Endodermal cell (in vitro differentiated cells): ENCODE data around the gene SLC6A9. TPM values are rescaled to one million over a fixed set of nuclear protein-coding genes. Genes with fewer than 3 reads are reported as not detected.

Experiments
- DNase-seq: peaks from one replicate; pipeline ENCODE4 v3.0.0-alpha.2; 2017
- H3K27ac ChIP-seq: 2 replicates; pipeline ENCODE4 v1.5.1; 2013; ENCODE audit warnings: mild to moderate bottlenecking, low read depth, low read length, moderate library complexity
- H3K27me3 ChIP-seq: 2 replicates; pipeline ENCODE4 v1.6.1; 2013; ENCODE audit warnings: mild to moderate bottlenecking, low read length, moderate library complexity; ENCODE audit not compliant: insufficient read depth, control insufficient read depth, poor library complexity, severe bottlenecking
- H3K36me3 ChIP-seq: 2 replicates; pipeline ENCODE4 v1.7.0; 2013; ENCODE audit warnings: mild to moderate bottlenecking, low read length, moderate library complexity; ENCODE audit not compliant: control insufficient read depth, insufficient read depth
- H3K4me1 ChIP-seq: one replicate; pipeline ENCODE4 v1.7.0; 2013; ENCODE audit warnings: low read length; ENCODE audit not compliant: control insufficient read depth, insufficient read depth
- H3K4me3 ChIP-seq: 2 replicates; pipeline ENCODE4 v1.5.1; 2013; ENCODE audit warnings: mild to moderate bottlenecking, low read length, moderate library complexity
- H3K9ac ChIP-seq: 2 replicates; pipeline ENCODE4 v1.6.1; 2013; ENCODE audit warnings: mild to moderate bottlenecking, low read length, moderate library complexity; ENCODE audit not compliant: poor library complexity, severe bottlenecking; ENCODE audit errors: extremely low read depth
- H3K9me3 ChIP-seq: 2 replicates; pipeline ENCODE4 v1.6.1; 2013; ENCODE audit warnings: mild to moderate bottlenecking, low read length, moderate library complexity; ENCODE audit not compliant: control insufficient read depth
- H3K27ac Mint-ChIP-seq: 2 replicates; pipeline ENCODE4 v1.8.0; 2020; ENCODE audit warnings: mixed read lengths
- H3K27me3 Mint-ChIP-seq: 2 replicates; pipeline ENCODE4 v1.8.0; 2021; ENCODE audit warnings: mild to moderate bottlenecking, mixed read lengths; ENCODE audit not compliant: insufficient read depth
- H3K36me3 Mint-ChIP-seq: 2 replicates; pipeline ENCODE4 v1.8.0; 2020; ENCODE audit warnings: low read depth, mixed read lengths
- H3K4me1 Mint-ChIP-seq: 2 replicates; pipeline ENCODE4 v1.8.0; 2020; ENCODE audit warnings: mixed read lengths
- H3K4me3 Mint-ChIP-seq: 2 replicates; pipeline ENCODE4 v1.8.0; 2020; ENCODE audit warnings: mild to moderate bottlenecking, moderate library complexity, mixed read lengths
- H3K9me3 Mint-ChIP-seq: 2 replicates; pipeline ENCODE4 v1.8.0; 2020; ENCODE audit warnings: mild to moderate bottlenecking, mixed read lengths
- CTCF ChIP-seq: fragments of 200-600 bp; sonication (generic); conservative IDR thresholded peaks from 2 replicates; pipeline ENCODE4 v1.5.0; 2021; ENCODE audit warnings: antibody characterized with exemption, mild to moderate bottlenecking
- WGBS, 2 experiments: methylation state at CpG; one replicate each; pipeline versions ENCODE4 v1.1.5 to v1.1.7; 2013; ENCODE audit warnings: missing lambda C conversion rate in 2 of 2, mixed read lengths in 1 of 2; ENCODE audit not compliant: insufficient coverage in 1 of 2, insufficient read length in 1 of 2; 5-methylcytosine and 5-hydroxymethylcytosine counted together
- total RNA-seq, 2 donors: library from RNA; stranded (reverse); fragmentation: NEBNext Ultra II Directional in 1 of 2; extraction: Animal tissue kit (Norgen Biotek cat#: 25700) in 1 of 2; gene quantifications; 2 replicates in 1 of 2; 3 replicates in 1 of 2; pipeline ENCODE4 v1.2.1, GENCODE V29; 2021

The SLC6A9 gene
- total RNA-seq, 2 donors from 2014 or later, result 5.7 to 11.4 TPM

- 92 to 95% methylated on average over 8 of the region's 8 CpGs for WGBS, 2 experiments
- no peak for DNase-seq
- H3K9ac ChIP-seq, result no peak overlapping the region
- TF ChIP-seq CTCF, result no peak
- Mint-ChIP-seq H3K36me3 (peaks cover 36% of the 10 kb centered on the region), H3K4me3 (peak overlapping the region; percentile 72), H3K4me1 (peaks cover 29% of the 10 kb centered on the region), H3K27me3 (no peaks in the 10 kb centered on the region), H3K9me3 (no peaks in the 10 kb centered on the region), H3K27ac (no peak overlapping the region)
- peaks cover 7% of the 10 kb centered on the region for H3K4me1 ChIP-seq
- peaks cover 36% of the 10 kb centered on the region for H3K36me3 ChIP-seq
- no peaks in the 10 kb centered on the region for H3K9me3 ChIP-seq
- H3K27ac ChIP-seq, result no peak overlapping the region
- H3K27me3 ChIP-seq, result no peaks in the 10 kb centered on the region
- peak overlapping the region; percentile 53 for H3K4me3 ChIP-seq
Observed at GRCh38 chr1:43976890-43977289, 54.4 kb downstream of the SLC6A9 start.

GRCh38 chr1:43976045-43976444 is 55.2 kb downstream of the SLC6A9 start:
- peaks cover 29% of the 10 kb centered on the region for H3K4me1 Mint-ChIP-seq
- no peak for DNase-seq
- peaks cover 35% of the 10 kb centered on the region for H3K36me3 Mint-ChIP-seq
- peaks cover 39% of the 10 kb centered on the region for H3K36me3 ChIP-seq
- H3K27me3 Mint-ChIP-seq, result no peaks in the 10 kb centered on the region
- H3K4me1 ChIP-seq, result peaks cover 7% of the 10 kb centered on the region
- peak overlapping the region; percentile 81 for H3K9ac ChIP-seq
- H3K9me3 Mint-ChIP-seq, result no peaks in the 10 kb centered on the region
- 78 to 91% methylated on average over 2 to 4 of the region's 4 CpGs for WGBS, 2 experiments
- no peak overlapping the region for H3K27ac ChIP-seq
- TF ChIP-seq CTCF, result peak; percentile 36
- H3K4me3 ChIP-seq, result peak overlapping the region; percentile 90
- H3K27me3 ChIP-seq, result no peaks in the 10 kb centered on the region
- H3K4me3 Mint-ChIP-seq, result peak overlapping the region; percentile 72
- peak overlapping the region; percentile 93 for H3K27ac Mint-ChIP-seq
- H3K9me3 ChIP-seq, result no peaks in the 10 kb centered on the region

GRCh38 chr1:43975249-43975961 is 55.9 kb downstream of the SLC6A9 start:
- peak overlapping the region; percentile 81 for H3K9ac ChIP-seq
- 2 to 3% methylated on average over 8 to 33 of the region's 34 CpGs for WGBS, 2 experiments
- no peak for TF ChIP-seq CTCF
- H3K9me3 ChIP-seq, result no peaks in the 10 kb centered on the region
- H3K9me3 Mint-ChIP-seq, result no peaks in the 10 kb centered on the region
- H3K4me3 ChIP-seq, result peak overlapping the region; percentile 90
- peaks cover 39% of the 10 kb centered on the region for H3K36me3 ChIP-seq
- H3K36me3 Mint-ChIP-seq, result peaks cover 35% of the 10 kb centered on the region
- peak overlapping the region; percentile 93 for H3K27ac Mint-ChIP-seq
- peaks cover 6% of the 10 kb centered on the region for H3K4me1 ChIP-seq
- H3K27me3 ChIP-seq, result no peaks in the 10 kb centered on the region
- H3K27ac ChIP-seq, result peak overlapping the region; percentile 26
- peak; percentile 70 for DNase-seq
- peaks cover 25% of the 10 kb centered on the region for H3K4me1 Mint-ChIP-seq
- peak overlapping the region; percentile 72 for H3K4me3 Mint-ChIP-seq
- H3K27me3 Mint-ChIP-seq, result no peaks in the 10 kb centered on the region
